Esophagus mucosa (tissue), 1 donor: ENCODE measurements around the gene FBXW4. TPM values are rescaled to one million over a fixed set of nuclear protein-coding genes. Genes with fewer than 3 reads are reported as not detected.

Experiments used
- ATAC-seq: fragments of 200-7000 bp; cut with Tn5 transposase; one replicate; pipeline ENCODE4 v1.9.1; 2020
- total RNA-seq: library from RNA; stranded (reverse); gene quantifications from one replicate; pipeline ENCODE4 v1.2.4, GENCODE V29; 2023
- donor health status: DM: yes; HTN: yes; CAD: no.

FBXW4 gene
- 37.1 TPM for total RNA-seq

- peak; percentile 89 for ATAC-seq
Measured at GRCh38 chr10:101694674-101695403, at the start of gene FBXW4. FBXW4 (minus strand) TSS chr10:101695170; CDS start chr10:101695105, 65 bp downstream.

GRCh38 chr10:101744267-101744666 lies 49.3 kb upstream of the FBXW4 start:
- no peak for ATAC-seq

GRCh38 chr10:101741938-101742337 lies 47.0 kb upstream of the FBXW4 start:
- ATAC-seq = no peak

GRCh38 chr10:101736666-101737065 lies 41.7 kb upstream of the FBXW4 start:
- no peak for ATAC-seq

GRCh38 chr10:101732096-101732495 lies 37.1 kb upstream of the FBXW4 start:
- ATAC-seq = no peak

DNA sequence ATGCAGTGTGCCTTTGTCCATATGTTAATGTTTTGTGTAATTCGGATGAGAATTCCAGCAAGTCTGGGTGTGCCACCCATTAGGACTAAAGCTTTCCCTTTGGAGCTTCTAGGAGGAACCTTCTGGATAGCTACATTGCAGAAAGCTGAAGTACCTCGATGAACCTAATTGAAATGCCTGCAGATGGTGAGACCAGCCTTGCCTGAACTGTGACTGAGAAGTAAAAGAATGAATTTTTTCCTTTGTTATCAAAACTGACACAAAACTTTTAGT lies 31.1 kb upstream of the FBXW4 start:
- no peak for ATAC-seq

- no peak for ATAC-seq
Measured at GRCh38 chr10:101725296-101726114, 30.5 kb upstream of the FBXW4 start.

GRCh38 chr10:101724446-101724845 lies 29.5 kb upstream of the FBXW4 start:
- no peak for ATAC-seq

DNA sequence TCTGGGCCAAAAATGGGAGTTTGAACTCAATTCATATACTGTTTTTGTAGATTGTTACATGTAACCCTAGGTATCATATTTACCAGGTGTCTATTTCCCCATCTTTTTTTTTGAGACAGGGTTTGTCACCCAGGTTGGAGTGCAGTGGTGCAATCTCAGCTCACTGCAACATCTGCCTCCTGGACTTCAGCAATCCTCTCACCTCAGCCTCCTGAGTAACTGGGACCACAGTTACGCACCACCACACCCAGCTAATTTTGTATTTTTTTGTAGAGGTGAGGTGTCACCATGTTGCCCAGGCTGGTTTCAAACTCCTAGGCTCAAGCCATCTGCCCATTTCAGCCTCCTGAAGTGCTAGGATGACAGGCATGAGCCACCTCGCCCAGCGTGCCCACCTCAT lies 28.2 kb upstream of the FBXW4 start:
- ATAC-seq = no peak

DNA sequence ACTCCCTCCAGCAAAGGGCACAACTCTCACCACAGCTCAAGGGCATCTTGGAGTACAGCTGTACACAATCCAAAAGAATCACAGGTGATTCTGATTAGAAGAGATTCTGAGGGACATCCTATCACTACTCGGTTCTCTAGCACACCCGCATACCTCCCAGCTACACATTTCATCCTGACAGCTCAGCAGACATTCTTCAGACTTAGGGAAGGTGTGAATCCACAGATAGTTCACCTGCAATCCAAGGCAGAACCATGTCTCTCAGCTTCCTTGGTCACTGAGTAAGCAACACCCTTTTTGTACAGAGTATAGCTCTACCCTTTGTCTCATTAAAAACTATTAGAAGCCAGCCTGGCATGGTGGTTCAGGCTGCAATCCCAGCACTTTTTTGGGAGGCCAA lies 26.8 kb upstream of the FBXW4 start:
- ATAC-seq = no peak

- no peak for ATAC-seq
Measured at GRCh38 chr10:101720606-101721230, 25.7 kb upstream of the FBXW4 start.

DNA sequence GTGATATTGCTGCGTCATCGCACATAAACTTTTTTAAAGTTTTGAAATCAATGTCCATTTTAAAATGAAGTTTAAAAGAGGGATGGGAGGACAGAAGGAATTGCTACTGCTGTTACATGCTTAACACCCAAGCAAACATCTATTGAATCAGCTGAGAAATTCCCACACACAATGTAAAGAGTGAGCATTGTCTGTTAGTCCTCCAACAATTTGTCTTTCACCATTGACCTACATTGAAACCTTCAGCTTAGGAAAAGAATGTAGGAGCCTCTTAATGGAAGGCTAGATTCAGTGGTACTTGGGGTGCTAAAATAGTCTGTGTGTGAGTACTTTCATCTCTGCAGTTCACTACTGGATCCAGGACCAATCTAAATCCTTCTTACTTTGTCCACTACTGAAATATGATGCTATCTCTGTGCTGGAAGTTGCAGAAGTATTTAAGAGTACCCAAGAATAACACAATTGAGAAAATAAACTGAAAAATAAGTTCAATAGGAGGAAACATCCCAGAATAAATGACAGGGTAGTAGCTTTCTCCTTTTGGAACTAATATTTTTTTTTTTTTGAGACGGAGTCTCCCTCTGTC lies 23.8 kb upstream of the FBXW4 start:
- no peak for ATAC-seq

DNA sequence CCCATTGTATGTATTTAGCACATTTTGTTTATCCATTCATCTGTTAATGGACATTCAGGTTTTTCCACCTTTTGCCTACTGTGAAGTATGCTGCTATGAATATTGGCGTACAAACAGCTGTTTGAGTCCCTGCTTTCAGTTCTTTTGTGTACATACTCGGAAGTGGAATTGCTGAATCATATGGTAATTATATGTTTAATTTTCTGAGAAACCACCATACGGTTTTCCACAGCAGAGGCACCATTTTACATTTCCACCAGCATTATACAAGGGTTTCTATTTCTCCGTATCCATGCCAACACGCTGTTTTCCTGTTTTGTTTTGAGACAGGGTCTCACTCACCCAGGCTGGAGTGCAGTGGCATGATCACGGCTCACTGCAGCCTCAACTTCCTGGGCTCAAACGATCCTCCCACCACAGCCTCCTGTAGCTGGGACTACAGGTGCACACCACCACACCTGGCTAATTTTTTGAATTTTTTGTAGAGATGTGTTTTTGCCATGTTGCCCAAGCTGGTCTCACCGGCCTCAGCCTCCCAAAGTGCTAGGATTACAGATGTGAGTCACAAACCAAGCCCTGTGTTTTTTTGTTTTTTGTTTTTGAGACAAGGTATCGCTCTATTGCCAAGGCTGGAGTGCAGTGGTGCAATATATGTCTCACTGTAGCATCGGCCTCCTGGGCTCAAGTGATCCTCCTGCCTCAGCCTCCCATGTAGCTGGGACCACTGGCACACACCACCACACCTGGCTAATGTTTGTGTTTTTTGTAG lies 22.1 kb upstream of the FBXW4 start:
- peak; percentile 84 for ATAC-seq

GRCh38 chr10:101712997-101713396 lies 18.0 kb upstream of the FBXW4 start:
- no peak for ATAC-seq

DNA sequence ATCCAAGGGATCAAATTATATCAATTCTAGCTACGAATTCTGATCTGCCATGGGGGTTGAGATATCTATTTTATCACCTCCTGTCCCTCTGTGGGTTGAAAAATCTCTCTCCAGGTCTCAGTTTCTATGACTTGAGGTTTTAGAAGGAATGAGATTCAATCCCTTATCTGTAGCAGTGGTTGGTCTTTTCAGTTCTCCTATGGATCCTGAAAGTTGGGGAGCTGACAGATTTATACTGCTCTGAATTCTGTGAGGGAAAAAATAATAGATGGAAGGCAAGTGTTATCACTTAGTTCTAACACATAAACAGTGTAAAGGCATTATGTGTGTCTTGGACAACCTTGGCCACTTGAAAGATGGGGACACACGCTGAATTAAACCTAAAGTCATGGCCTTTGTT lies 15.8 kb upstream of the FBXW4 start:
- ATAC-seq = no peak

GRCh38 chr10:101710059-101710695 lies 15.2 kb upstream of the FBXW4 start:
- ATAC-seq = no peak

DNA sequence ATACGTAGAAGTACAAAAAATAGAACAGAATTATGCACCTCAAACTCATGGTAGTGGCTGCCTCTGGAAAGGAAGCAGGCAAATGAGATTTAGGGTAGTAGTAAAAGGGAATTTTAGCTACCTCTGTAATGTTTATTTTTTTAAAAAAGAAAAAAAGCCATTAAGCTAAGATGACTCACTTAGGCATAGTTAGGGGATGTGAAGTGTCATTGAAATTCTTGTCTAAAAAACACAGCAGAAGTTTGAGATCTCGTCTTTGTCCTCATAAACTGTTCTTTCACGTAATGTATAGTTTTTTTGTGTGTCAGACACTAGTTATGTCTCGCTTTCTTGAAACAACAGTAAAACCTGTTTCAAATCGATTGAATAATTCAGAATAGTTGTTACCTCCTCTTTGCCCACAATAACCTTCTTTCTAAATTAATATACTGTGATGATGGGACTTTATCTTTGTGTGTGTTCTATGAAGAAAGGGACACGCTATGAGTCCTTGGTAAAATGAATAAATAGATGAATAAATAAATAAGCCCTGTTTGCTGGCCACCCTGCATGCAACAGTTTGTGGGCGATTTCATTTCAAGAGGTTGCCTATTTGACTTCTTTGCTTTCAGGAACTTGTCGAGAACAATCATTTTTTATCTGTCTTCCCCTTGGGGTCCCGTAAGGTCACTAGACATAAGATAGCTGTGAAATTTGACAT lies 14.5 kb upstream of the FBXW4 start:
- ATAC-seq = no peak

GRCh38 chr10:101708870-101709269 lies 13.9 kb upstream of the FBXW4 start:
- no peak for ATAC-seq

DNA sequence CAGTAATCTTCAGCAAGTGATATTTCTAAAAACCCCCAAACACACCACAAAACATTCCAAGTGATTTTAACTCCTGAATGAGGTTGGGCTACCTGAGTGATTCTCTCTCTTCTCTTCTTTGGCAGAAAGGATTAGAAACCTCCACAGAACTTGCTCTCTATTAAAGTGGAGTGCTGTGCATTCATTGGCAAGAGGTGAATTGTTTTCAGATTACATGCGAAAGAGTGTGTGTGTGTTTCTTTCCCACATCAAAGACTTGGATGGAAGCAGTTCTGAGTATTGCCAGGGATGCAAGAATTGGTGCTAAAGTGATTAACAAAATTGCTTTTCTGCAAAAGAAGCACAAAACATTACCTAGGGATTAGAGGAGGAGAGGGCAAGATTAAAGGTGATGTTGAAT lies 13.1 kb upstream of the FBXW4 start:
- no peak for ATAC-seq

DNA sequence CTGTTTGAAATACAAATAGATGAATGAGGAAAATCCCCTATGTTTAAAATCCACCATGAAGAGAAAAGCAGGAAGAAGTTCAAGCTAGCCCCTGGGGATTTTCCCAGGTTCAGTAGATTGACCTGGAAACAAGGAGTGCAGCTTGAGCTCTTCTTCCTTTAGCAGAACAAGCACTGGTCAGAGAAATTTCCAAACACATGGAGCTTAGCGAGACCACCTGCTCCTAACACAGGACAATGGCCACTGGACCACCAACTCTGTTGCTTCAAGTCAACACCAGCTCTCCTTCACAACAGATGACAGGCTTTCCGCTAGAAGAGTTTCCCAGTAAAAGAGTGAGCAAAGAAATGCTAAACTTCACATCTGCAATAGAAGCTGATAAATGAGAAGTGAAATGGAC lies 9.4 kb upstream of the FBXW4 start:
- no peak for ATAC-seq

- ATAC-seq = no peak
Measured at GRCh38 chr10:101696632-101697031, 1.7 kb upstream of the FBXW4 start.
